Upper lobe of left lung (tissue), 6 donors: ENCODE results near the gene F2R. TPM values are rescaled to one million over a fixed set of nuclear protein-coding genes. Genes with fewer than 3 reads are reported as not detected.
A peak's percentile ranks its signal among the peaks of the same experiment; 100 is the strongest.

ENCODE experiments used
- ATAC-seq, 2 donors: fragments of 200-7000 bp; cut with Tn5 transposase; one replicate each; pipeline ENCODE4 v1.9.1; 2022; ENCODE audit warnings: mild to moderate bottlenecking in 2 of 2, moderate library complexity in 2 of 2; ENCODE audit not compliant: low FRiP score in 2 of 2
- DNase-seq, 2 donors: peaks; one replicate each; pipeline ENCODE4 v3.0.0-alpha.2; 2019 to 2020
- H3K27ac ChIP-seq, 4 donors: fragments of 200-600 bp; sonication (generic); one replicate each; pipeline ENCODE4 v1.5.1; 2016 to 2019
- H3K27me3 ChIP-seq, 4 donors: fragments of 200-600 bp; sonication (generic); one replicate each; pipeline ENCODE4 v1.5.1; 2017 to 2019
- H3K36me3 ChIP-seq, 4 donors: fragments of 200-600 bp; sonication (generic); one replicate each; pipeline ENCODE4 v1.5.1; 2016 to 2019
- H3K4me1 ChIP-seq, 4 donors: fragments of 200-600 bp; sonication (generic); one replicate each; pipeline ENCODE4 v1.5.1; 2018 to 2019
- H3K4me3 ChIP-seq, 4 donors: fragments of 200-600 bp; sonication (generic); one replicate each; pipeline ENCODE4 v1.5.1; 2017 to 2019; ENCODE audit warnings: mild to moderate bottlenecking in 2 of 4, moderate library complexity in 1 of 4
- H3K9me3 ChIP-seq, 4 donors: fragments of 200-600 bp; sonication (generic); one replicate each; pipeline ENCODE4 v1.5.1; 2018 to 2019
- EP300 ChIP-seq, 4 donors: sonication (generic); formaldehyde crosslinking; IDR thresholded peaks; one replicate each; pipeline ENCODE4 v1.5.1; 2017; ENCODE audit warnings: antibody characterized with exemption in 4 of 4, control low read depth in 2 of 4
- POLR2A ChIP-seq, 4 donors: fragments of 450-650 bp; IDR thresholded peaks; one replicate each; pipeline ENCODE4 v1.5.1; 2016 to 2017; ENCODE audit warnings: antibody characterized with exemption in 4 of 4, mild to moderate bottlenecking in 2 of 4
- POLR2AphosphoS5 ChIP-seq, 2 donors: sonication (generic); formaldehyde crosslinking; IDR thresholded peaks; one replicate each; pipeline ENCODE4 v1.5.1; 2017; ENCODE audit warnings: antibody characterized with exemption in 2 of 2
- WGBS, 2 donors: methylation state at CpG; one replicate each; pipeline ENCODE4 v1.1.5; 2017 to 2018; 5-methylcytosine and 5-hydroxymethylcytosine counted together
- total RNA-seq, 6 donors: library from RNA; depleted of rRNA in 4 of 6; stranded (reverse); fragments of >200 nt in 4 of 6; gene quantifications; one replicate each; pipeline versions ENCODE4 v1.1.0 to v1.2.1, GENCODE V29; 2016 to 2021
- TF ChIP-seq, protein P1 (sequence below), 6 experiments: fragments of 450-650 bp in 4 of 6; fragments of 200-600 bp in 2 of 6; sonication (generic) in 2 of 6; IDR thresholded peaks; one replicate each; pipeline ENCODE4 v1.5.1; 2016 to 2019; ENCODE audit warnings: antibody characterized with exemption in 6 of 6
- donor health status: DM: no; HTN: no; CAD: no; lungs with moderate emphysema.
- donor health status: DM: no; HTN: yes; CAD: no; lungs with severe emphysema.

The F2R gene
- total RNA-seq, 6 donors from 2014 or later: 11.5 to 34.2 (median 20.1) TPM

- Histone ChIP-seq H3K4me3 (peak overlapping the region; percentile 53 to 87 (median 66)), H3K27me3 (peaks cover 0 to 17% (median 2%) of the 10 kb centered on the region in 4 donors), H3K4me1 (peaks cover 10 to 32% (median 20%) of the 10 kb centered on the region in 4 donors), H3K27ac (peak overlapping the region; percentile 63 to 80 (median 76)), H3K36me3 (no peaks in the 10 kb centered on the region), H3K9me3 (no peaks in the 10 kb centered on the region)
- 10 to 24% methylated on average over 17 to 29 of the region's 29 CpGs for WGBS, 2 donors
- TF ChIP-seq, protein P1, sequence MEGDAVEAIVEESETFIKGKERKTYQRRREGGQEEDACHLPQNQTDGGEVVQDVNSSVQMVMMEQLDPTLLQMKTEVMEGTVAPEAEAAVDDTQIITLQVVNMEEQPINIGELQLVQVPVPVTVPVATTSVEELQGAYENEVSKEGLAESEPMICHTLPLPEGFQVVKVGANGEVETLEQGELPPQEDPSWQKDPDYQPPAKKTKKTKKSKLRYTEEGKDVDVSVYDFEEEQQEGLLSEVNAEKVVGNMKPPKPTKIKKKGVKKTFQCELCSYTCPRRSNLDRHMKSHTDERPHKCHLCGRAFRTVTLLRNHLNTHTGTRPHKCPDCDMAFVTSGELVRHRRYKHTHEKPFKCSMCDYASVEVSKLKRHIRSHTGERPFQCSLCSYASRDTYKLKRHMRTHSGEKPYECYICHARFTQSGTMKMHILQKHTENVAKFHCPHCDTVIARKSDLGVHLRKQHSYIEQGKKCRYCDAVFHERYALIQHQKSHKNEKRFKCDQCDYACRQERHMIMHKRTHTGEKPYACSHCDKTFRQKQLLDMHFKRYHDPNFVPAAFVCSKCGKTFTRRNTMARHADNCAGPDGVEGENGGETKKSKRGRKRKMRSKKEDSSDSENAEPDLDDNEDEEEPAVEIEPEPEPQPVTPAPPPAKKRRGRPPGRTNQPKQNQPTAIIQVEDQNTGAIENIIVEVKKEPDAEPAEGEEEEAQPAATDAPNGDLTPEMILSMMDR (IDR thresholded peaks at IDR 0.05): no peak
- TF ChIP-seq POLR2AphosphoS5 (IDR thresholded peaks at IDR 0.05) (no peak), EP300 (IDR thresholded peaks at IDR 0.05) (no peak), POLR2A (IDR thresholded peaks at IDR 0.05) (no peak)
- ATAC-seq (no peak), DNase-seq (no peak)
Measured at GRCh38 chr5:76716456-76717157, 681 bp downstream of the F2R start.

DNA sequence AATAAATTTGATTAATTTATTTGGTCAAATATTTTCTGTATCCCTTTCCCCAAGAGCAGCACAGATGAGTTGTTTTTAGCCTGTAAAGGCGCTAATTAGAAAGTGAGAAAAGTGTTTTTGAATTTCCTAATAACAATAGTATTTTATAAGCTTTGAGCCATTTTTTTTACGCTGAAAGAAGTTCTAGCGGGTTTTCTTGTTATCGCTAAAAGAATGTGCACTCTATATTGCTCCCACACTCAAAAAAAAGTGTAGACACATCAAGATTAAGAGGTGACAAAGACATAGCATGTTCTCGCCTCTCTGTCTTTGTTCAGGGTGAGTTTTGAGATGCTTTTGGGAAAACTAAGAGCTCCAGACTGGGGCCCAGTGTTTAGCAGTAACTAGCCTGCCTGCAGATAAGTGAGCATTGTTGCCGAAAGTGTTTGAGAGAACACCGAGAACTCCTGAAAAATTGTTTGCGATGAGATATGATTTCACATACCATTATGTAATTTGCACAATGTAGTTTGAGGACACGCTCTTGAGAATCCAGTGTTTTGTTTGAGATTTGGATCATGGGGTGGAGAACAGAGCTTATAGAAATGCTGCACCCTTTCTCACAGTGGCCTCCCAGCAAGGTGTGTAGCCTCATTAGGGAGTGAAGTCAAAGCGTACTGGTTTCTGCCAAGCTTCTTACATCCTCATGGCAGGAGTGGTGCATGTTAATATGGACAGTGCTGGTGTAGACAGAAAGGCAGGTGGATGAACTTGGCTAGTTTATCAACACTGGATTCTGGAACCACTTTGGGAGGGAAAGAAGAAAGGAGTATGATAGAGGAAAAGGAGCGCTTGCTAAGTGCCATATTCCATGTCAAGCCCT is 1.5 kb downstream of the F2R start:
- H3K9me3 ChIP-seq: no peaks in the 10 kb centered on the region
- TF ChIP-seq POLR2A (IDR thresholded peaks at IDR 0.05): no peak
- TF ChIP-seq EP300 (IDR thresholded peaks at IDR 0.05): no peak
- TF ChIP-seq POLR2AphosphoS5 (IDR thresholded peaks at IDR 0.05): no peak
- TF ChIP-seq, protein P1 (IDR thresholded peaks at IDR 0.05): no peak
- peak overlapping the region in 3 of 4 donors; percentile 58 to 87 (median 75) for H3K4me3 ChIP-seq
- peak overlapping the region in 1 of 4 donors; percentile 80 for H3K27ac ChIP-seq
- H3K4me1 ChIP-seq: peaks cover 10 to 32% (median 20%) of the 10 kb centered on the region in 4 donors
- H3K27me3 ChIP-seq: peaks cover 0 to 17% (median 2%) of the 10 kb centered on the region in 4 donors
- DNase-seq (no peak), ATAC-seq (no peak)
- 77 to 78% methylated on average over 11 of the region's 11 CpGs for WGBS, 2 donors
- no peaks in the 10 kb centered on the region for H3K36me3 ChIP-seq

DNA sequence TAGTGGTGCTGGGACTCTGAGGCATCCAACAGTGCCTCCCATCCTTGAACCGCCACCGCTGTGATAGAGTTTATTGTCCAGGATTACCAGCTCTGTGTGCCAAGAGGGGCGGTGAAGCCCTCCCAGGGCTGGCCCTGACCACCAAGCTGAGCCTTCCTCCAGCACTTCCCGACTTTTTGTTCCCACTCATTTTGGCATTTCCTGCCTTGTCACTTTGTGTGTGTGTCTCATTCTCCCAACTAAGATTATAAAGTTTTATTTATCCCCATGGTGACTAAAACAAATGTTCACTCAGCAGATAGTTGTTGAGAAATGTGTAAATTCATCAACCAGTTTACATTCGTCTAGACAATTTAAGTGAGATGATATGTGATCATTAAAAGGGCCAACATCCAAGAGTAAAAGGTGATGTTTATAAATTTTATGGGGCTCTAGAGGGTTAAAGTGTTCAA is 2.5 kb downstream of the F2R start:
- TF ChIP-seq EP300 (IDR thresholded peaks at IDR 0.05): no peak
- TF ChIP-seq, protein P1 (IDR thresholded peaks at IDR 0.05): no peak
- no peak for TF ChIP-seq POLR2A (IDR thresholded peaks at IDR 0.05)
- TF ChIP-seq POLR2AphosphoS5 (IDR thresholded peaks at IDR 0.05): no peak
- peaks cover 0 to 17% (median 2%) of the 10 kb centered on the region in 4 donors for H3K27me3 ChIP-seq
- ATAC-seq (no peak), DNase-seq (no peak)
- H3K27ac ChIP-seq: no peak overlapping the region
- peak overlapping the region in 2 of 4 donors; percentile 75 to 87 for H3K4me3 ChIP-seq
- WGBS, 2 donors: 67 to 83% methylated on average over 5 of the region's 5 CpGs
- no peaks in the 10 kb centered on the region for H3K9me3 ChIP-seq
- H3K4me1 ChIP-seq: peaks cover 10 to 32% (median 20%) of the 10 kb centered on the region in 4 donors
- H3K36me3 ChIP-seq: no peaks in the 10 kb centered on the region

DNA sequence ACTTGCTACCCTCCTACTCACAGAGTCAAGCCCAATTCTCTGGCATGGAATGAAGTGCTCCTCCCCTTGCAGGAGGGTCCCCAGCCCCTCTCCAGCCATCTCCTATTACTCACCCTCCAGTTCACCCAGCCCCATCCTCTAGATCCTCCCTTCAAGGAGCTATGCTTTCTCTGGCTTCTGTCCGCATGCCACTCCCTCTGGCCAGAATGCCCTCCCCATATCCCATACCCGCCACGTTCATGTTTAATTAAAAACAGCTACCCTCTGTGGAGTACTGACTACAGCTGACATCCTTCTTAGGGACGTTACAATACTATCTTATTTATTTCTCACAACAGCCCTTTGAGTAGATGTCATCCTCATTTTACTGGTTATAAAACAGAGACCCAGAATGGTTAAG is 3.0 kb downstream of the F2R start:
- Histone ChIP-seq H3K4me3 (no peak overlapping the region), H3K36me3 (no peaks in the 10 kb centered on the region), H3K27ac (no peak overlapping the region), H3K9me3 (no peaks in the 10 kb centered on the region), H3K27me3 (peaks cover 0 to 17% (median 2%) of the 10 kb centered on the region in 4 donors), H3K4me1 (peaks cover 10 to 32% (median 20%) of the 10 kb centered on the region in 4 donors)
- WGBS, 2 donors: 93 to 96% methylated on average over 4 of the region's 4 CpGs
- TF ChIP-seq EP300 (IDR thresholded peaks at IDR 0.05) (no peak), POLR2A (IDR thresholded peaks at IDR 0.05) (no peak), POLR2AphosphoS5 (IDR thresholded peaks at IDR 0.05) (no peak)
- TF ChIP-seq, protein P1 (IDR thresholded peaks at IDR 0.05): no peak
- ATAC-seq: no peak
- DNase-seq: no peak
